ENCODE measurements around the gene IFNA10. TPM values are rescaled to one million over a fixed set of nuclear protein-coding genes. Genes with fewer than 3 reads are reported as not detected.

The IFNA10 gene
- total RNA-seq, 1 experiment from 2014 or later = not detected

- H2BK15ac ChIP-seq (ENCODE audit: low read depth, low read length) = no peak overlapping the region
- no peak overlapping the region for H2BK12ac ChIP-seq (ENCODE audit: insufficient read length, low read depth, low read length)
- TF ChIP-seq, protein P1, sequence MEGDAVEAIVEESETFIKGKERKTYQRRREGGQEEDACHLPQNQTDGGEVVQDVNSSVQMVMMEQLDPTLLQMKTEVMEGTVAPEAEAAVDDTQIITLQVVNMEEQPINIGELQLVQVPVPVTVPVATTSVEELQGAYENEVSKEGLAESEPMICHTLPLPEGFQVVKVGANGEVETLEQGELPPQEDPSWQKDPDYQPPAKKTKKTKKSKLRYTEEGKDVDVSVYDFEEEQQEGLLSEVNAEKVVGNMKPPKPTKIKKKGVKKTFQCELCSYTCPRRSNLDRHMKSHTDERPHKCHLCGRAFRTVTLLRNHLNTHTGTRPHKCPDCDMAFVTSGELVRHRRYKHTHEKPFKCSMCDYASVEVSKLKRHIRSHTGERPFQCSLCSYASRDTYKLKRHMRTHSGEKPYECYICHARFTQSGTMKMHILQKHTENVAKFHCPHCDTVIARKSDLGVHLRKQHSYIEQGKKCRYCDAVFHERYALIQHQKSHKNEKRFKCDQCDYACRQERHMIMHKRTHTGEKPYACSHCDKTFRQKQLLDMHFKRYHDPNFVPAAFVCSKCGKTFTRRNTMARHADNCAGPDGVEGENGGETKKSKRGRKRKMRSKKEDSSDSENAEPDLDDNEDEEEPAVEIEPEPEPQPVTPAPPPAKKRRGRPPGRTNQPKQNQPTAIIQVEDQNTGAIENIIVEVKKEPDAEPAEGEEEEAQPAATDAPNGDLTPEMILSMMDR (conservative IDR thresholded peaks at IDR 0.05) = no peak
- H2BK5ac ChIP-seq (ENCODE audit: insufficient read length, low read length) = no peak overlapping the region
- H3K9me3 ChIP-seq (ENCODE audit: control insufficient read depth, low read depth, low read length) = no peaks in the 10 kb centered on the region
- DNase-seq = no peak
- H3K23me2 ChIP-seq (ENCODE audit: insufficient read length, low read depth, low read length, poor library complexity, severe bottlenecking) = no peaks in the 10 kb centered on the region
- H4K5ac ChIP-seq (ENCODE audit: insufficient read length, low read depth, low read length) = no peak overlapping the region
- H3K4me1 ChIP-seq (ENCODE audit: insufficient read depth, low read length) = no peaks in the 10 kb centered on the region
- no peak overlapping the region for H3K27ac ChIP-seq (ENCODE audit: insufficient read length, low read depth, low read length)
- no peak overlapping the region for H3K4ac ChIP-seq (ENCODE audit: low read depth, low read length)
- no peak overlapping the region for H2AFZ ChIP-seq (ENCODE audit: low read length)
- no peak overlapping the region for H3K4me2 ChIP-seq (ENCODE audit: insufficient read depth, insufficient read length, low read length)
- H3T11ph ChIP-seq (ENCODE audit: low read length) = no peak overlapping the region
- no peak overlapping the region for H2BK120ac ChIP-seq (ENCODE audit: low read depth, low read length, poor library complexity, severe bottlenecking)
- Mint-ChIP-seq H3K4me3 (no peak overlapping the region), H3K36me3 (ENCODE audit: insufficient read depth in 1 of 3, low read depth in 3 of 3) (no peaks in the 10 kb centered on the region), H3K9me3 (no peaks in the 10 kb centered on the region), H3K4me1 (peaks cover 0 to 6% of the 10 kb centered on the region in 2 experiments; a peak in 2 of 4 replicates), H3K27me3 (ENCODE audit: low read depth) (peaks cover 4% of the 10 kb centered on the region), H3K27ac (no peak overlapping the region)
- H2AK5ac ChIP-seq (ENCODE audit: insufficient read length, low read length) = no peak overlapping the region
- no peak overlapping the region for H4K91ac ChIP-seq (ENCODE audit: insufficient read length, low read depth, low read length)
- no peaks in the 10 kb centered on the region for H3K79me2 ChIP-seq (ENCODE audit: insufficient read depth, low read length)
- no peak overlapping the region for H2BK20ac ChIP-seq (ENCODE audit: low read depth, low read length, poor library complexity, severe bottlenecking)
- no peak overlapping the region for H3K9ac ChIP-seq (ENCODE audit: extremely low read depth, insufficient read length, low read length)
- H3K56ac ChIP-seq (ENCODE audit: insufficient read length, low read depth, low read length) = no peak overlapping the region
- no peaks in the 10 kb centered on the region for H3K79me1 ChIP-seq (ENCODE audit: insufficient read depth, low read depth, low read length, poor library complexity, severe bottlenecking)
- no peak overlapping the region for H3K23ac ChIP-seq (ENCODE audit: insufficient read length, low read depth, low read length)
- H3K27me3 ChIP-seq (ENCODE audit: insufficient read depth, low read length) = no peaks in the 10 kb centered on the region
- H3K14ac ChIP-seq (ENCODE audit: insufficient read depth, low read length) = no peak overlapping the region
- H4K8ac ChIP-seq (replicated peaks; ENCODE audit: insufficient read length, low read depth, low read length) = no peak overlapping the region
- no peak overlapping the region for H3K18ac ChIP-seq (ENCODE audit: insufficient read length, low read depth, low read length)
- no CpG with 5 or more reads among the region's 7 CpGs for WGBS (ENCODE audit: extremely low coverage, insufficient read length, low lambda C conversion rate)
- no peaks in the 10 kb centered on the region for H4K20me1 ChIP-seq (ENCODE audit: control insufficient read depth, insufficient read depth, insufficient read length)
Observed at GRCh38 chr9:21210311-21210710, 3.4 kb upstream of the IFNA10 start.
